Measurements from ENCODE around the gene OR8H3.
"Not testable (repeated sequence)": the region's sequence is repeated elsewhere in the genome, so short reads cannot be mapped to it uniquely, and the experiment has no call there.

OR8H3 gene, protein sequence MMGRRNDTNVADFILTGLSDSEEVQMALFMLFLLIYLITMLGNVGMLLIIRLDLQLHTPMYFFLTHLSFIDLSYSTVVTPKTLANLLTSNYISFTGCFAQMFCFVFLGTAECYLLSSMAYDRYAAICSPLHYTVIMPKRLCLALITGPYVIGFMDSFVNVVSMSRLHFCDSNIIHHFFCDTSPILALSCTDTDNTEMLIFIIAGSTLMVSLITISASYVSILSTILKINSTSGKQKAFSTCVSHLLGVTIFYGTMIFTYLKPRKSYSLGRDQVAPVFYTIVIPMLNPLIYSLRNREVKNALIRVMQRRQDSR

DNA sequence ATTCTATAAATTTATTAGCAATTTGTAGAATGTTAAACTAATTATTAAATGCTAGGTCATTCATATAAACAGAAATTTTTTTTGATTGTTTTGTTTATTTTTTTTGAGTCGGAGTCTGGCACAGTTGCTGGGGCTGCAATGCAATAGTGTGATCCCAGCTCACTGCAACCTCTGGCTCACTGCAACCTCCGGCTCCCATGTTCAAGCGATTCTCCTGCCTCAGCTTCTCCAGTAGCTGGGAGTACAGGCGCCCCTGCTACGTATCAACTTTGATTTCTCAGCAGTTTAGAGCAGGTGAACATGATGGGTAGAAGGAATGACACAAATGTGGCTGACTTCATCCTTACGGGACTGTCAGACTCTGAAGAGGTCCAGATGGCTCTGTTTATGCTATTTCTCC is at the start of gene OR8H3:
OR8H3 (plus strand) TSS at position 301 of the 400 bp plus-strand sequence; CDS start at position 301, 0 bp downstream.
- DNase-seq, result no peak

DNA sequence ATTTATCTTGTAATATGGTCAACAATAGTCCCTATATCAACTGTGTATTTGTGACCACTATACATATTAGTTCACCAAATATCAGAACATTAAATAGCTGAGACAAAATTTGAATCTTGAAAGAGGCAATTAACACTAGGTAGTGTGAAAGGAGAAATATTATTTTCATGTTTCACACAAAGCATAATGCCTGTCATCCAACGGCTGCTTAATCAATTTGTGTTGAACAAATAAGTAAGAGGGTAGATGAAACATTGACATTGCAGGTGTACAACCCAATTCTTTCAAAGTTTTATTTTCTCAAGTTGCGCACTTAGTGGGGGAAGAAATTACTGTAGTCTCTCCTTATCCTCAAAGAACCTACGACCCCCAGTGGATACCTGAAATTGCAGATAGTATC is 32.5 kb upstream of the OR8H3 start:
- no peak for DNase-seq

GRCh38 chr11:56093008-56093407 is 29.2 kb upstream of the OR8H3 start, which contains the start of gene OR8I2:
TSS of gene OR8I2 (plus strand) at chr11:56093308. CDS start at chr11:56093308, 0 bp downstream.
- no peak for DNase-seq

DNA sequence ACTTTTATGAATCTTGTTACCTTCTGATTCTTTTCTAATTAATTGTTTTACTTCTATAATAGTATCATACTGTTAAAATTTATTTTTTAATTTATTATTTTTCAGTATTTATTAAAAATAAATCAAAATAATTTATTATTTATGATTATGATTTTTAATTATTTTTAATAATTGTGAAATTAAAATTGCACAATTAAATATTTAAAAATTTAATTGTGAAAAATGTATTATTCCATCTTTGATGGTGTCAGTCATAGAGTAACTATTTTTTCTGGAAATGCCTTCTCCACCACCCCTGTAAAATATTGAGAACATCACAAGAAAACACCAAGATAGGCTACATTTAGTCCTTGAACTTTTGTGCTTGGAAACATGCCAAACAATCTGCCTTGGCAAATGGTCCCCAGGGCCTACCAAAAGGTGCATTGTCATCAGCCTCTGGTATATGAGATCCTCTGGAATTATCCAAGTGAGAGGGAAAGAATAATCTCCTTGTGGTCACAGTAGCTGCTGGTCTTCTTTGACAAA is 18.9 kb upstream of the OR8H3 start, which contains the start of gene OR8H2:
OR8H2 (plus strand) TSS at position 478 of the 528 bp plus-strand sequence. CDS start 1,356 bp downstream, outside the sequence.
- DNase-seq, result no peak

- DNase-seq, result no peak
Observed at GRCh38 chr11:56140151-56140661, 18.0 kb downstream of the OR8H3 start, which contains the start of gene OR8J3. TSS of gene OR8J3 (minus strand) at chr11:56140201. CDS start at chr11:56137718, 2,483 bp downstream.

GRCh38 chr11:56143681-56144080 is 21.5 kb downstream of the OR8H3 start:
- DNase-seq, result not testable (repeated sequence)

GRCh38 chr11:56151376-56151775 is 29.2 kb downstream of the OR8H3 start:
- no peak for DNase-seq

- no peak for DNase-seq
Observed at GRCh38 chr11:56152333-56152732, 30.2 kb downstream of the OR8H3 start.

DNA sequence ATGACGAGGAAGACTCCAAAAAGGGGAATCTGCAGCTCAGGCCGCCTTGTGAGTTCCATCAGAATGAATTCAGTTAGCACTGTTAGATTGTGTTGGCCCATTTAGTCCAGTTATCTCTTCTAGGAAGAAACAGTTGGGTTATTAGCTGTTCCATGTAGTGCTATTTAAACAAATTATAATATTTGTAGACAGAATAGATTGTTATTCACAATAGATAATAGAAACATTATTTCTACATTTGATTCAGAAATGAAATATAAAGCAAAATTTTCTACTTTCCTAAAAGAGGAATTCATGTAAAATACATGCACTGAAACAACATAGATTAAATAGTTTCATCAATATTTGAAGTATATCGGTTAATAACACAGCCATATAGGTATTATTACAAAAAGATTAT is 38.0 kb downstream of the OR8H3 start, which contains the start of gene OR8K5:
OR8K5 (minus strand) TSS at position 101 of the 400 bp plus-strand sequence; CDS start at position 101, 0 bp downstream.
- no peak for DNase-seq

DNA sequence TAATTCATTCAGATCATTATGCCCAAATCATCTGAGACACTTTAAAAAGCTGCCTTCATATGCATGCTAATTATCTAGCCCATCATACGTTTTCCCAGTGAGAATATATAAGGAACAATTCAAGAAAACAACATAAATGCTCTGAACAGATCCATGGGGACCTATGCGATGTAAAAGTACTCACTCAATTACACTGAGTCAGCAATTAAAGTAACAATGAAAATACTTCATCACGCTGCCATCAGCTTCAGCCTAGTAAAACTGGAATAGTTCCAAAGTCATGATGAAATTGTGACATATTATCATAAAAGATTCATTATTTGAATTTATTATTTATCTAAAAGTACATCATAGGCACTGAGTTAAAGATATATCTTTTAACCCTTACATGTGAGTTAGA is 41.6 kb downstream of the OR8H3 start:
- no peak for DNase-seq

- DNase-seq, result no peak
Observed at GRCh38 chr11:56172256-56172830, 50.2 kb downstream of the OR8H3 start.
